Adipocyte (in vitro differentiated cells): ENCODE measurements around the gene DIP2A.
"Not testable (repeated sequence)": the region's sequence is repeated elsewhere in the genome, so short reads cannot be mapped to it uniquely, and the experiment has no call there.

Source experiments
- DNase-seq: peaks from one replicate; pipeline ENCODE4 v3.0.0-alpha.2; 2015; ENCODE audit warnings: low read depth
- H3K27me3 ChIP-seq: replicated peaks from 2 replicates; pipeline ENCODE4 v1.7.0; 2013; ENCODE audit warnings: mild to moderate bottlenecking, low read length, moderate library complexity; ENCODE audit not compliant: control insufficient read depth, insufficient read depth
- H3K36me3 ChIP-seq: 2 replicates; pipeline ENCODE4 v1.7.0; 2013; ENCODE audit warnings: low read length, mild to moderate bottlenecking, moderate library complexity; ENCODE audit not compliant: control insufficient read depth, insufficient read depth, severe bottlenecking
- H3K4me1 ChIP-seq: 2 replicates; pipeline ENCODE4 v1.7.0; 2013; ENCODE audit warnings: mild to moderate bottlenecking, low read length, moderate library complexity; ENCODE audit not compliant: control insufficient read depth, insufficient read depth
- H3K4me3 ChIP-seq: 2 replicates; pipeline ENCODE4 v1.7.0; 2013; ENCODE audit warnings: mild to moderate bottlenecking, low read length, moderate library complexity
- H3K9ac ChIP-seq: 2 replicates; pipeline ENCODE4 v1.7.0; 2013; ENCODE audit warnings: mild to moderate bottlenecking, low read length, moderate library complexity
- H3K9me3 ChIP-seq: 2 replicates; pipeline ENCODE4 v1.7.0; 2013; ENCODE audit warnings: mild to moderate bottlenecking, low read length, moderate library complexity; ENCODE audit not compliant: control insufficient read depth

The DIP2A gene

DNA sequence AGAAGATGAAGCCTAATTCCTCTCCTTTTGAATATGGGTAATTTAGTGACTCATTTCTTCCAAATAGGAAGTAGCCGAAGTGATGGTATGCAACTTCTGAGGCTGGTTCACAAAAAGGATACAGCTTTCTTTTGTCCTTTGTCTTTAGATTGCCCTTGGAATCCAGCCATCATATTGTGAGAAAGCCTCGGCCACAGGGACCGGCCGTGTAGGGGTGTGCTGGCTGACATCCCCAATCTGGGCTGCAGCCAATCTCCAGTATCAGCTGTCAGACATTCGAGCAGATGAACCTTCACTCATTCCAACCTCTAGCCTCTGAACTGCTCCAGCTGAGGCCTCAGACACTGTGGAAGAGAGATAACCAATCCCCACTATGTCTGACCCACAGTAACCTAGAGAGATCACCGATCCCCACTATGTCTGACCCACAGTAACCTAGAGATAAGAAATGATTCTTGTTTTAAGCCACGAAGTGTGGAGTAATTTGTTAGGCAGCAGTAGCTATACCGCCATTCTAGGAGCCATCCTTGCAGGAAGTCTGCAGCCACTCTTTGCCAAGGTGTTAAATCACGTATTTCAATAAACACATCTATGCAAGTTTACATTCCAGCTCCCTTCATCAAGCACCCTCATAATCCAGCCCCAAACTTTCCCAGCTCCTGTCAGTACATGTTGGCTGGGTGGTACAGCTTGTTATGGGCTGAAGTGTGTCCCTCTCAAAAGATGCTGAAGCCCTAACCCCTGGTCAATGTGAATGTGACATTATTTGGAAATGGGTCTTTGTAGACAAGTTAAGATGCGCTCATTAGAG, 2.9 kb upstream of the DIP2A start:
- DNase-seq, result peak; percentile 65
- peaks cover 40% of the 10 kb centered on the region for H3K4me1 ChIP-seq

GRCh38 chr21:46456750-46457149, 1.9 kb upstream of the DIP2A start:
- Histone ChIP-seq H3K4me1 (peaks cover 40% of the 10 kb centered on the region), H3K9ac (no peak overlapping the region), H3K4me3 (no peak overlapping the region), H3K27me3 (no peaks in the 10 kb centered on the region), H3K9me3 (no peaks in the 10 kb centered on the region), H3K36me3 (no peaks in the 10 kb centered on the region)
- no peak for DNase-seq

More for the DNA sequence above, 2.9 kb upstream of the DIP2A start:
- H3K27me3 ChIP-seq, result no peaks in the 10 kb centered on the region
- H3K4me3 ChIP-seq, result peak overlapping the region; percentile 26
- H3K9ac ChIP-seq, result no peak overlapping the region
- no peaks in the 10 kb centered on the region for H3K9me3 ChIP-seq
- H3K36me3 ChIP-seq, result no peaks in the 10 kb centered on the region

DNA sequence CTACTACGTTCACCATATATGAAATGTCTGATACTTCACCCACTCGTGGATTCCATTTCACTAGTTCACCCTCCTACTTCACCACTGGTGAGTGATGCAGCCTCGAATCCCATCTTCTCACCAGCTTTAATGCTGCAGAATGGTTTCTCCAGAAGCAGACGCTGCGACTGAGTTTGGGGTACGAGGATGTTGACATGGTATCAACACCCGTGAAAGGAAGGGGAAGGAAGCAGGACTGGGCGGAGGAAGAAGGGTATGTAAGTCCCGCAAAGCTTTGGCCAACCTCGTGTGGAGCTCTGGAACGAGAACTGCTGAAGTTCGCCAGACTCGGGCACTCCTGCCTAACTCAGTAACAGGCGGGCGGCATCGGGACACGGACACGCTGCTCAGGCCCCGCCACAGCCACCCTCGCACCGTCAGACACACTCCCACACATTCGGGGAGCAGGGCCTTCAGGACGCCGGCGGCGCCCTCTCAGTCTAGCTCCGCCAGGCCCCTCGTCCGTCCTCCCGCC, 833 bp upstream of the DIP2A start:
- Histone ChIP-seq H3K4me1 (peaks cover 40% of the 10 kb centered on the region), H3K9me3 (no peaks in the 10 kb centered on the region), H3K27me3 (no peaks in the 10 kb centered on the region), H3K36me3 (no peaks in the 10 kb centered on the region), H3K9ac (peak overlapping the region; percentile 92), H3K4me3 (peak overlapping the region; percentile 88)
- peak; percentile 75 for DNase-seq

DNA sequence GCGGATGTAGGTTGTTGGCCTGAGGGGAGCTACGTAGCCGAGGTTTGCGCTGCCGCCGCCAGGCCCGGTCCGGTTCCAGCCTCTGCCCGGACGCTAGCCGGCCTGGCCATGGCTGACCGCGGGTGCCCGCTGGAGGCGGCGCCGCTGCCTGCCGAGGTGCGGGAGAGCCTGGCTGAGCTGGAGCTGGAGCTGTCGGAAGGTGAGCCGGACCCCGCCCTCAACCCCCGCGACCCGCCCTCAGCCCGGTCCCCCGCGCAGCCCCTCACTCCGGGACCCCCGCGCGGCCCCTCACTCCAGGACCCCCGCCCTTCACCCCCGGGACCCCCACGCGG, 299 bp downstream of the DIP2A start:
- Histone ChIP-seq H3K27me3 (no peaks in the 10 kb centered on the region), H3K36me3 (peaks cover 5% of the 10 kb centered on the region), H3K9me3 (no peaks in the 10 kb centered on the region), H3K4me1 (peaks cover 40% of the 10 kb centered on the region), H3K4me3 (peak overlapping the region; percentile 85), H3K9ac (peak overlapping the region; percentile 91)
- DNase-seq, result no peak

- Histone ChIP-seq H3K27me3 (no peaks in the 10 kb centered on the region), H3K4me1 (peaks cover 36% of the 10 kb centered on the region), H3K9ac (peak overlapping the region; percentile 91), H3K4me3 (peak overlapping the region; percentile 87), H3K36me3 (peaks cover 8% of the 10 kb centered on the region), H3K9me3 (no peaks in the 10 kb centered on the region)
- DNase-seq, result peak; percentile 69
These were observed 843 bp downstream of the DIP2A start for GRCh38 chr21:46459356-46460112.

GRCh38 chr21:46461909-46462308, 3.2 kb downstream of the DIP2A start:
- H3K4me3 ChIP-seq, result no peak overlapping the region
- no peaks in the 10 kb centered on the region for H3K9me3 ChIP-seq
- no peak overlapping the region for H3K9ac ChIP-seq

GRCh38 chr21:46465153-46465552, 6.5 kb downstream of the DIP2A start:
- H3K9me3 ChIP-seq, H3K27me3 ChIP-seq, H3K4me3 ChIP-seq, H3K9ac ChIP-seq, H3K4me1 ChIP-seq, DNase-seq: not testable (repeated sequence)
- H3K36me3 ChIP-seq, result peaks cover 24% of the 10 kb centered on the region

More at GRCh38 chr21:46461909-46462308, 3.2 kb downstream of the DIP2A start:
- H3K4me1 ChIP-seq, result peaks cover 13% of the 10 kb centered on the region
- DNase-seq, result no peak
- peaks cover 14% of the 10 kb centered on the region for H3K36me3 ChIP-seq
- no peaks in the 10 kb centered on the region for H3K27me3 ChIP-seq

GRCh38 chr21:46465651-46466050, 7.0 kb downstream of the DIP2A start:
- no peak overlapping the region for H3K9ac ChIP-seq
- H3K4me3 ChIP-seq, result no peak overlapping the region
- H3K4me1 ChIP-seq, result no peaks in the 10 kb centered on the region
- no peaks in the 10 kb centered on the region for H3K27me3 ChIP-seq
- H3K9me3 ChIP-seq, result no peaks in the 10 kb centered on the region
- no peak for DNase-seq
- peaks cover 24% of the 10 kb centered on the region for H3K36me3 ChIP-seq

- Histone ChIP-seq H3K4me1 (no peaks in the 10 kb centered on the region), H3K9ac (no peak overlapping the region), H3K4me3 (no peak overlapping the region), H3K36me3 (peaks cover 21% of the 10 kb centered on the region), H3K27me3 (no peaks in the 10 kb centered on the region), H3K9me3 (no peaks in the 10 kb centered on the region)
- no peak for DNase-seq
These were observed 9.6 kb downstream of the DIP2A start for GRCh38 chr21:46468108-46468774.

DNA sequence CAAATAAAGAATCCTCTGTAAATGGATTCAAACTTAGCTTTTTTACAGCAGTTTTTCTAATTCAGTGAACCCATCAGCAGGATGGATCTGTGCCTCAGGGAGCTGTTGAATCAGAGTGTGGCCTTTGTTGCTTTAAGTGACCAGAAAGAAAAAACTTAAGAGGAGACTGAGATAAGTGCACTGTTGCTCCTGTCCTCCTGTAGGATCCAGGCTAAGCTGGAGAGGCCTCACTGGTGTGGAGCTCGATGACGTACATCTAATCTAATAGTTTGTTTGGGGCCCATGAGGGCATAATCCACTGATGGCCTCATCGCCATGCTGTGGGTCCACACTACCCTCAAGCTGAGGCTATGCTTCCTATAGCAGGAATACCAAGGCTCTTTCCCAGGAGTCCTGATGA, 10.6 kb downstream of the DIP2A start:
- Histone ChIP-seq H3K4me3 (no peak overlapping the region), H3K9me3 (no peaks in the 10 kb centered on the region), H3K27me3 (no peaks in the 10 kb centered on the region), H3K36me3 (peaks cover 19% of the 10 kb centered on the region), H3K4me1 (no peaks in the 10 kb centered on the region), H3K9ac (no peak overlapping the region)
- no peak for DNase-seq

GRCh38 chr21:46471514-46471913, 12.8 kb downstream of the DIP2A start:
- Histone ChIP-seq H3K9me3 (no peaks in the 10 kb centered on the region), H3K9ac (no peak overlapping the region), H3K27me3 (no peaks in the 10 kb centered on the region), H3K36me3 (peaks cover 10% of the 10 kb centered on the region), H3K4me3 (no peak overlapping the region), H3K4me1 (peaks cover 4% of the 10 kb centered on the region)
- DNase-seq, result no peak
